ENCODE measurements around the gene CCDC157.

CCDC157 gene

DNA sequence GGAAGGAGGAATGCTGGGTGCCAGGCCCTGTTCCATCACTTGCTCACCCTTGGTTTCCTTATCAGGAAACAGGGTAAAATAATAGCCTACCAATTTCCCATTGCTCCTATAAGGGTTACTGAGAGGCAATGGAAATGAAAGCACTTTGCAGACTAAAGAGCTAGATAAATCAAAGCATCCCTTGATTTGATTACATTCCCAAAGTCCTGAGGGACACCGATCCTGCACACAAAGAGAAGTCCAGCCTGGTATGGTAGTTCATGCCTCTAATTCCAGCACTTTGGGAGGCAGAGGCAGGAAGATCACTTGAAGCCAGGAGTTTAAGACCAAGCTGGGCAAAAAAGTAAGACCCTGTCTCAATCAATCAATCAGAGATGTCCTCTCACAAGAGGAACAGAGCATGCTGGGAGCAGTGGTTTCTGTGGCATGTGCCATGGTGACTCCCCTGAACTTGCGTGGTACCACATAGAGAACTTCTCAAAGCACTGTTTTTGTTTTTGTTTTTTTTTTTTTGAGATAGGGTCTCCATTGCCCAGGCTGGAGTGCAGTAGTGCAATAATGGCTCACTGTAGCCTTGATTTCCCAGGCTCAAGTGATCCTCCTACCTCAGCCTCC, 40.7 kb upstream of the CCDC157 start:
- Histone ChIP-seq H3F3A (ENCODE audit: control insufficient read depth, insufficient read depth) (no peaks in the 10 kb centered on the region), H3K27ac (ENCODE audit: low read depth, low read length) (no peak overlapping the region), H3K4me2 (ENCODE audit: low read length) (no peak overlapping the region), H3K4me3 (ENCODE audit: low read length) (no peak overlapping the region), H3K79me2 (ENCODE audit: control insufficient read depth, low read length) (no peaks in the 10 kb centered on the region), H4K20me1 (ENCODE audit: control insufficient read depth, insufficient read depth, low read depth, low read length) (no peaks in the 10 kb centered on the region), H3K27me3 (ENCODE audit: control insufficient read depth, low read length) (no peaks in the 10 kb centered on the region), H3K36me3 (ENCODE audit: control insufficient read depth, low read length) (no peaks in the 10 kb centered on the region), H3K4me1 (ENCODE audit: control insufficient read depth, low read length) (0 out of 2 replicates have a peak, but pooled peaks cover 3% of the 10 kb centered on the region), H3K9me3 (ENCODE audit: control insufficient read depth, insufficient read depth, low read length) (no peaks in the 10 kb centered on the region), H3K9me2 (replicated peaks; ENCODE audit: control insufficient read depth, low read length) (no peaks in the 10 kb centered on the region)
- TF ChIP-seq EZH2phosphoT487 (IDR thresholded peaks at IDR 0.05; ENCODE audit: borderline replicate concordance, low read length) (no peak), CTCF (IDR thresholded peaks at IDR 0.05; ENCODE audit: low read depth, low read length, poor library complexity, severe bottlenecking) (no peak)

DNA sequence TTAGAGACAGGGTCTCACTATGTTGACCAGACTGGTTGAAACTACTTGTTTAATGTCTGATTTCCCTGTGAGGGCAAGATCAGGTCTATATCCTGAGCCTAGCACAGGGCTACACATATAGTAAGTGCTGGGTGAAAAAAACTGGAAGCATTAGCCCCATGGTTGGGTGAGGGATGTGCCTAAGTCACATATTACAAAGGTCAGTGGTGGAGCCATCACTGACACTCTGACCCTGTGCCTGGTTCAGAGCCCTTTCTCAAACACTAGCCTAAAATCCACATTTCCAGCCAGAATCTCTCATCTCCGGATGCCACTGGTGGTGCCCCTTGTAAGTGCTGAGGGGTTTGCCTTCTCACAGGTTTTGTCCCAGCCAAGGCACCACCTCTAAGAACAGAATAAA, 39.0 kb upstream of the CCDC157 start:
- H3K27ac ChIP-seq (ENCODE audit: low read depth, low read length) = no peak overlapping the region
- H3K79me2 ChIP-seq (ENCODE audit: control insufficient read depth, low read length) = no peaks in the 10 kb centered on the region
- no peaks in the 10 kb centered on the region for H3K9me2 ChIP-seq (replicated peaks; ENCODE audit: control insufficient read depth, low read length)
- no peak overlapping the region for H3K4me2 ChIP-seq (ENCODE audit: low read length)
- H3K4me3 ChIP-seq (ENCODE audit: low read length) = no peak overlapping the region
- H3K27me3 ChIP-seq (ENCODE audit: control insufficient read depth, low read length) = no peaks in the 10 kb centered on the region
- TF ChIP-seq EZH2phosphoT487 (IDR thresholded peaks at IDR 0.05; ENCODE audit: borderline replicate concordance, low read length) (no peak), CTCF (IDR thresholded peaks at IDR 0.05; ENCODE audit: low read depth, low read length, poor library complexity, severe bottlenecking) (no peak)
- H4K20me1 ChIP-seq (ENCODE audit: control insufficient read depth, insufficient read depth, low read depth, low read length) = no peaks in the 10 kb centered on the region
- H3K4me1 ChIP-seq (ENCODE audit: control insufficient read depth, low read length) = 0 out of 2 replicates have a peak, but pooled peaks cover 3% of the 10 kb centered on the region
- H3K36me3 ChIP-seq (ENCODE audit: control insufficient read depth, low read length) = no peaks in the 10 kb centered on the region
- H3K9me3 ChIP-seq (ENCODE audit: control insufficient read depth, insufficient read depth, low read length) = no peaks in the 10 kb centered on the region
- no peaks in the 10 kb centered on the region for H3F3A ChIP-seq (ENCODE audit: control insufficient read depth, insufficient read depth)

GRCh38 chr22:30318799-30319419, 37.9 kb upstream of the CCDC157 start:
- no peaks in the 10 kb centered on the region for H3K36me3 ChIP-seq (ENCODE audit: control insufficient read depth, low read length)
- H3K4me2 ChIP-seq (ENCODE audit: low read length) = no peak overlapping the region
- TF ChIP-seq EZH2phosphoT487 (IDR thresholded peaks at IDR 0.05; ENCODE audit: borderline replicate concordance, low read length) = no peak
- TF ChIP-seq CTCF (IDR thresholded peaks at IDR 0.05; ENCODE audit: low read depth, low read length, poor library complexity, severe bottlenecking) = no peak
- H4K20me1 ChIP-seq (ENCODE audit: control insufficient read depth, insufficient read depth, low read depth, low read length) = no peaks in the 10 kb centered on the region
- H3K9me2 ChIP-seq (replicated peaks; ENCODE audit: control insufficient read depth, low read length) = no peaks in the 10 kb centered on the region
- H3F3A ChIP-seq (ENCODE audit: control insufficient read depth, insufficient read depth) = no peaks in the 10 kb centered on the region
- no peak overlapping the region for H3K4me3 ChIP-seq (ENCODE audit: low read length)
- H3K4me1 ChIP-seq (ENCODE audit: control insufficient read depth, low read length) = no peaks in the 10 kb centered on the region
- H3K27me3 ChIP-seq (ENCODE audit: control insufficient read depth, low read length) = no peaks in the 10 kb centered on the region
- no peaks in the 10 kb centered on the region for H3K79me2 ChIP-seq (ENCODE audit: control insufficient read depth, low read length)
- H3K27ac ChIP-seq (ENCODE audit: low read depth, low read length) = no peak overlapping the region
- no peaks in the 10 kb centered on the region for H3K9me3 ChIP-seq (ENCODE audit: control insufficient read depth, insufficient read depth, low read length)

All from DOHH2 (cell line).